A549 treated with DMSO at 1 μM for 4 hours (cell line): ENCODE data around the gene RIMBP3B. TPM values are rescaled to one million over a fixed set of nuclear protein-coding genes. Genes with fewer than 3 reads are reported as not detected.

ENCODE experiments used
- total RNA-seq: library from RNA; stranded (reverse); fragments of 200-300 nt; extraction: Qiagen RNA extraction; gene quantifications from 5 replicates; pipeline ENCODE4 v1.2.3, GENCODE V29; 2022; ENCODE audit warnings: low read depth

Gene RIMBP3B, protein sequence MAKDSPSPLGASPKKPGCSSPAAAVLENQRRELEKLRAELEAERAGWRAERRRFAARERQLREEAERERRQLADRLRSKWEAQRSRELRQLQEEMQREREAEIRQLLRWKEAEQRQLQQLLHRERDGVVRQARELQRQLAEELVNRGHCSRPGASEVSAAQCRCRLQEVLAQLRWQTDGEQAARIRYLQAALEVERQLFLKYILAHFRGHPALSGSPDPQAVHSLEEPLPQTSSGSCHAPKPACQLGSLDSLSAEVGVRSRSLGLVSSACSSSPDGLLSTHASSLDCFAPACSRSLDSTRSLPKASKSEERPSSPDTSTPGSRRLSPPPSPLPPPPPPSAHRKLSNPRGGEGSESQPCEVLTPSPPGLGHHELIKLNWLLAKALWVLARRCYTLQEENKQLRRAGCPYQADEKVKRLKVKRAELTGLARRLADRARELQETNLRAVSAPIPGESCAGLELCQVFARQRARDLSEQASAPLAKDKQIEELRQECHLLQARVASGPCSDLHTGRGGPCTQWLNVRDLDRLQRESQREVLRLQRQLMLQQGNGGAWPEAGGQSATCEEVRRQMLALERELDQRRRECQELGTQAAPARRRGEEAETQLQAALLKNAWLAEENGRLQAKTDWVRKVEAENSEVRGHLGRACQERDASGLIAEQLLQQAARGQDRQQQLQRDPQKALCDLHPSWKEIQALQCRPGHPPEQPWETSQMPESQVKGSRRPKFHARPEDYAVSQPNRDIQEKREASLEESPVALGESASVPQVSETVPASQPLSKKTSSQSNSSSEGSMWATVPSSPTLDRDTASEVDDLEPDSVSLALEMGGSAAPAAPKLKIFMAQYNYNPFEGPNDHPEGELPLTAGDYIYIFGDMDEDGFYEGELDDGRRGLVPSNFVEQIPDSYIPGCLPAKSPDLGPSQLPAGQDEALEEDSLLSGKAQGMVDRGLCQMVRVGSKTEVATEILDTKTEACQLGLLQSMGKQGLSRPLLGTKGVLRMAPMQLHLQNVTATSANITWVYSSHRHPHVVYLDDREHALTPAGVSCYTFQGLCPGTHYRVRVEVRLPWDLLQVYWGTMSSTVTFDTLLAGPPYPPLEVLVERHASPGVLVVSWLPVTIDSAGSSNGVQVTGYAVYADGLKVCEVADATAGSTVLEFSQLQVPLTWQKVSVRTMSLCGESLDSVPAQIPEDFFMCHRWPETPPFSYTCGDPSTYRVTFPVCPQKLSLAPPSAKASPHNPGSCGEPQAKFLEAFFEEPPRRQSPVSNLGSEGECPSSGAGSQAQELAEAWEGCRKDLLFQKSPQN (N-terminal part only)
- total RNA-seq: 0.31 to 0.69 TPM (median 0.50 TPM) in 5 replicates

DNA sequence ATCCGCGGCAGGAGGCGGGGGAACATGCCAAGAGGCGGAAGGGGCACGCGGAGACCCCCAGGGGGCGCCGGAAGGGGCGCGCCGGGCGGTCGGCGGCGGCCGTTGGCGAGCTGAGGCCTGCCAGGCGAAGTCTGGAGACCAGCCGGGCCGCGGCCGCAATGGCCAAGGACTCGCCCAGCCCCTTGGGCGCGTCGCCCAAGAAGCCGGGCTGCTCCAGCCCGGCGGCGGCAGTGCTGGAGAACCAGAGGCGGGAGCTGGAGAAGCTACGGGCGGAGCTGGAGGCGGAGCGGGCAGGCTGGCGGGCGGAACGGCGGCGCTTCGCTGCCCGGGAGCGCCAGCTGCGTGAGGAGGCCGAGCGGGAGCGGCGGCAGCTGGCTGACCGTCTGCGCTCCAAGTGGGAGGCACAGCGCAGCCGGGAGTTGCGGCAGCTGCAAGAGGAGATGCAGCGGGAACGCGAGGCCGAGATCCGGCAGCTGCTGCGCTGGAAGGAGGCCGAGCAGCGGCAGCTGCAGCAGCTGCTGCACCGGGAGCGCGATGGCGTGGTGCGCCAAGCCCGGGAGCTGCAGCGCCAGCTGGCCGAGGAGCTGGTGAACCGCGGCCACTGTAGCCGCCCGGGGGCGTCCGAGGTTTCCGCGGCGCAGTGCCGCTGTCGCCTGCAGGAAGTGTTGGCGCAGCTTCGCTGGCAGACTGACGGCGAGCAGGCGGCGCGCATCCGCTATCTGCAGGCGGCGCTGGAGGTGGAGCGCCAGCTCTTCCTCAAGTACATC is at the start of gene RIMBP3B:
Gene RIMBP3B, plus strand, starts transcription at position 51 of the 767 bp plus-strand sequence. Its CDS starts 108 bp downstream, at position 159.

GRCh38 chr22:21417227-21417746 is 33.7 kb downstream of the RIMBP3B start, which contains the start of gene HIC2:
Gene HIC2 (plus strand): TSS chr22:21417371. CDS start chr22:21442832, 25,461 bp downstream.

Other genes starting within 250 kb of the RIMBP3B start
- gene HIC2, start 33.6 kb downstream of the RIMBP3B start, total RNA-seq: 2.8 to 3.1 TPM (median 2.9 TPM) in 5 replicates
- gene TMEM191C, start 83.6 kb downstream of the RIMBP3B start, total RNA-seq: 0.79 to 1.3 TPM (median 1.0 TPM) in 5 replicates
- gene RIMBP3C, start 167.7 kb downstream of the RIMBP3B start, total RNA-seq: 0.13 to 0.39 TPM (median 0.23 TPM) in 5 replicates
- 64.9 to 69.2 TPM (median 65.6 TPM) in 5 replicates for gene UBE2L3, start 184.0 kb downstream of the RIMBP3B start, total RNA-seq
- 33.6 to 58.3 TPM (median 53.6 TPM) in 5 replicates for gene YDJC, start 246.3 kb downstream of the RIMBP3B start, total RNA-seq
- gene CCDC116, start 249.0 kb downstream of the RIMBP3B start, total RNA-seq: 0.05 to 0.06 TPM (median 0.05 TPM) in 3 of 5 replicates, not detected in the others